ENCODE results near the gene CFD. TPM values are rescaled to one million over a fixed set of nuclear protein-coding genes. Genes with fewer than 3 reads are reported as not detected.

The CFD gene
- polyA plus RNA-seq, 1 donor from 2014 or later = 5.3 TPM

DNA sequence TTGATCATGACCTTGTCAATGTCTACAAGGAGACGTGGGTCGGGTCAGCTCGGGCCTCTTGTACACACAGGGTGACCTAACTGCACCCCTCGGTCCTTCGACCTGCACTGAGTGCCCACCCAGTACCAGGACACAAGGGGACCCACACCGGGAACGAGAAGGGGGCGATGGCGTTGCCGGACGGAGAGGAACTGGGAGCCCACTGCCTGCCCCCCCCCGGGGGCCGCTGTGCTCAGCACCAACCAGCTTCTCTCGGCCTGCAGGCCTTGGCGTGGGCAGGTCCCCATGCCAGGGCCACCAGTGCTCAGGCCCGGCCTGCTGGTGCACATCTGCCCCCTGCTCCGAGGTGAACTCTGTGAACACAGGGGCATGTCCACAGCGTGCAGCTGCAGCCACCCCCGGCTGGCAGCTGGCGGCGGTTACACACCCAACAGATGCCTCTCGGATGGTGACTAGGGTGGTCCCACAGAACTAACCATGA is 14.1 kb downstream of the CFD start:
- Histone ChIP-seq H3K27ac (ENCODE audit: low read length) (no peak overlapping the region), H3K9me2 (ENCODE audit: insufficient read depth, low read length) (no peaks in the 10 kb centered on the region), H3K79me2 (replicated peaks; ENCODE audit: insufficient read depth, low read length) (no peaks in the 10 kb centered on the region), H3K9me3 (ENCODE audit: low read length) (no peaks in the 10 kb centered on the region), H3K9ac (ENCODE audit: low read length) (no peak overlapping the region), H3K27me3 (ENCODE audit: insufficient read depth, low read depth, low read length) (no peaks in the 10 kb centered on the region), H2AFZ (ENCODE audit: low read depth, low read length) (no peak overlapping the region), H3K4me3 (ENCODE audit: low read length) (no peak overlapping the region), H3F3A (ENCODE audit: insufficient read depth, low read length, poor library complexity, severe bottlenecking) (no peaks in the 10 kb centered on the region), H3K36me3 (ENCODE audit: insufficient read depth, low read length) (no peaks in the 10 kb centered on the region), H3K4me2 (ENCODE audit: low read length) (no peak overlapping the region), H4K20me1 (ENCODE audit: insufficient read depth) (no peaks in the 10 kb centered on the region)
- TF ChIP-seq, protein P1, sequence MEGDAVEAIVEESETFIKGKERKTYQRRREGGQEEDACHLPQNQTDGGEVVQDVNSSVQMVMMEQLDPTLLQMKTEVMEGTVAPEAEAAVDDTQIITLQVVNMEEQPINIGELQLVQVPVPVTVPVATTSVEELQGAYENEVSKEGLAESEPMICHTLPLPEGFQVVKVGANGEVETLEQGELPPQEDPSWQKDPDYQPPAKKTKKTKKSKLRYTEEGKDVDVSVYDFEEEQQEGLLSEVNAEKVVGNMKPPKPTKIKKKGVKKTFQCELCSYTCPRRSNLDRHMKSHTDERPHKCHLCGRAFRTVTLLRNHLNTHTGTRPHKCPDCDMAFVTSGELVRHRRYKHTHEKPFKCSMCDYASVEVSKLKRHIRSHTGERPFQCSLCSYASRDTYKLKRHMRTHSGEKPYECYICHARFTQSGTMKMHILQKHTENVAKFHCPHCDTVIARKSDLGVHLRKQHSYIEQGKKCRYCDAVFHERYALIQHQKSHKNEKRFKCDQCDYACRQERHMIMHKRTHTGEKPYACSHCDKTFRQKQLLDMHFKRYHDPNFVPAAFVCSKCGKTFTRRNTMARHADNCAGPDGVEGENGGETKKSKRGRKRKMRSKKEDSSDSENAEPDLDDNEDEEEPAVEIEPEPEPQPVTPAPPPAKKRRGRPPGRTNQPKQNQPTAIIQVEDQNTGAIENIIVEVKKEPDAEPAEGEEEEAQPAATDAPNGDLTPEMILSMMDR (IDR thresholded peaks at IDR 0.05; ENCODE audit: poor library complexity, severe bottlenecking) = no peak
- no peak for TF ChIP-seq POLR2AphosphoS5 (IDR thresholded peaks at IDR 0.05)
- TF ChIP-seq SMC3 (conservative IDR thresholded peaks at IDR 0.05; ENCODE audit: poor library complexity) = no peak
- no peak for TF ChIP-seq EZH2 (IDR thresholded peaks at IDR 0.05; ENCODE audit: borderline replicate concordance, insufficient read depth, low read length, poor library complexity, severe bottlenecking)
- no peak for TF ChIP-seq MXI1 (conservative IDR thresholded peaks at IDR 0.05; ENCODE audit: poor library complexity, severe bottlenecking)

DNA sequence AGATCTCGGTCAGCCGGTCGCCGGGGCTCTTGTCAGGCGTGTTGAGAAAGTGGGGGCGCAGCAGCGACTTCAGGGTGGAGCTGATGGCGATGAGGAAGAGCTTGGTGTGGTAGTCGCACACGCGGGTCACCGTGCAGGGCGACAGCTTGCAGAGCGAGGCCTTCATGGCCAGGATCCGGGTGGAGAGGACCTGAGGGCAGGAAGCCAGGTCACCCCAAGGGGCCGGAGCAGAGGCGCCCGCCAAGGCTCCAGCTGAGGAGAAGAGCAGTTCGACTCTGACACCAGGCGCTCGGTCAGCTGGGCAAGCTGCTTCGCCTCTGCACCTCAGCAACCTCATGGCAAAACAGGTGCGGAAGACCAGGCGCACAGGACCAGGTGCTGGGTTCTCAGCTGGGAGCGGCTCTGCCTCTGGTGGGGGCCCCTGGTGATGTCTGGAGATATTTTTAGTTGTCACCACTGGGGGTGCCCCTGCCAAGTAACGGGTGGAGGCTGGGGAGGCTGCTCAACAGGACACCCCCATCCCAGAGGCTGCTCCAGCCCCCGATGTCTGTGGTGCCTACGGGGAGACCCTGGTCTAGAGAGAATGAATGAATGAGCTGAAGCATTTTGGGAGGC is 15.9 kb downstream of the CFD start:
- TF ChIP-seq, protein P2, sequence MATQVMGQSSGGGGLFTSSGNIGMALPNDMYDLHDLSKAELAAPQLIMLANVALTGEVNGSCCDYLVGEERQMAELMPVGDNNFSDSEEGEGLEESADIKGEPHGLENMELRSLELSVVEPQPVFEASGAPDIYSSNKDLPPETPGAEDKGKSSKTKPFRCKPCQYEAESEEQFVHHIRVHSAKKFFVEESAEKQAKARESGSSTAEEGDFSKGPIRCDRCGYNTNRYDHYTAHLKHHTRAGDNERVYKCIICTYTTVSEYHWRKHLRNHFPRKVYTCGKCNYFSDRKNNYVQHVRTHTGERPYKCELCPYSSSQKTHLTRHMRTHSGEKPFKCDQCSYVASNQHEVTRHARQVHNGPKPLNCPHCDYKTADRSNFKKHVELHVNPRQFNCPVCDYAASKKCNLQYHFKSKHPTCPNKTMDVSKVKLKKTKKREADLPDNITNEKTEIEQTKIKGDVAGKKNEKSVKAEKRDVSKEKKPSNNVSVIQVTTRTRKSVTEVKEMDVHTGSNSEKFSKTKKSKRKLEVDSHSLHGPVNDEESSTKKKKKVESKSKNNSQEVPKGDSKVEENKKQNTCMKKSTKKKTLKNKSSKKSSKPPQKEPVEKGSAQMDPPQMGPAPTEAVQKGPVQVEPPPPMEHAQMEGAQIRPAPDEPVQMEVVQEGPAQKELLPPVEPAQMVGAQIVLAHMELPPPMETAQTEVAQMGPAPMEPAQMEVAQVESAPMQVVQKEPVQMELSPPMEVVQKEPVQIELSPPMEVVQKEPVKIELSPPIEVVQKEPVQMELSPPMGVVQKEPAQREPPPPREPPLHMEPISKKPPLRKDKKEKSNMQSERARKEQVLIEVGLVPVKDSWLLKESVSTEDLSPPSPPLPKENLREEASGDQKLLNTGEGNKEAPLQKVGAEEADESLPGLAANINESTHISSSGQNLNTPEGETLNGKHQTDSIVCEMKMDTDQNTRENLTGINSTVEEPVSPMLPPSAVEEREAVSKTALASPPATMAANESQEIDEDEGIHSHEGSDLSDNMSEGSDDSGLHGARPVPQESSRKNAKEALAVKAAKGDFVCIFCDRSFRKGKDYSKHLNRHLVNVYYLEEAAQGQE (IDR thresholded peaks at IDR 0.05; ENCODE audit: borderline replicate concordance) = no peak
- TF ChIP-seq SMC3 (conservative IDR thresholded peaks at IDR 0.05; ENCODE audit: poor library complexity) (no peak), EP300 (conservative IDR thresholded peaks at IDR 0.05; ENCODE audit: poor library complexity, severe bottlenecking) (no peak), RAD21 (conservative IDR thresholded peaks at IDR 0.05) (no peak), EZH2 (IDR thresholded peaks at IDR 0.05; ENCODE audit: borderline replicate concordance, insufficient read depth, low read length, poor library complexity, severe bottlenecking) (no peak), TAF1 (IDR thresholded peaks at IDR 0.05; ENCODE audit: low read depth) (no peak), MXI1 (conservative IDR thresholded peaks at IDR 0.05; ENCODE audit: poor library complexity, severe bottlenecking) (no peak), POLR2AphosphoS5 (IDR thresholded peaks at IDR 0.05) (no peak)
- TF ChIP-seq, protein P1 (IDR thresholded peaks at IDR 0.05; ENCODE audit: poor library complexity, severe bottlenecking) = no peak
- no peak overlapping the region for H3K9ac ChIP-seq (ENCODE audit: low read length)
- no peaks in the 10 kb centered on the region for H3K9me3 ChIP-seq (ENCODE audit: low read length)
- no peaks in the 10 kb centered on the region for H3F3A ChIP-seq (ENCODE audit: insufficient read depth, low read length, poor library complexity, severe bottlenecking)
- no peaks in the 10 kb centered on the region for H3K9me2 ChIP-seq (ENCODE audit: insufficient read depth, low read length)
- no peak overlapping the region for H3K4me3 ChIP-seq (ENCODE audit: low read length)
- no peaks in the 10 kb centered on the region for H3K79me2 ChIP-seq (replicated peaks; ENCODE audit: insufficient read depth, low read length)
- no peaks in the 10 kb centered on the region for H3K27me3 ChIP-seq (ENCODE audit: insufficient read depth, low read depth, low read length)
- H3K27ac ChIP-seq (ENCODE audit: low read length) = no peak overlapping the region
- no peak overlapping the region for H3K4me2 ChIP-seq (ENCODE audit: low read length)
- no peaks in the 10 kb centered on the region for H3K36me3 ChIP-seq (ENCODE audit: insufficient read depth, low read length)
- no peaks in the 10 kb centered on the region for H4K20me1 ChIP-seq (ENCODE audit: insufficient read depth)
- no peak overlapping the region for H2AFZ ChIP-seq (ENCODE audit: low read depth, low read length)
